Ishikawa (cell line): ENCODE measurements around the gene SLC17A9.

Experiments
- RAD21 ChIP-seq: IDR thresholded peaks from 2 replicates; pipeline ENCODE4 v1.6.1; 2012; ENCODE audit warnings: low read depth
- TF ChIP-seq, protein P1 (sequence below): IDR thresholded peaks from 2 replicates; pipeline ENCODE4 v1.6.1; 2012; ENCODE audit warnings: low read depth, mild to moderate bottlenecking

DNA sequence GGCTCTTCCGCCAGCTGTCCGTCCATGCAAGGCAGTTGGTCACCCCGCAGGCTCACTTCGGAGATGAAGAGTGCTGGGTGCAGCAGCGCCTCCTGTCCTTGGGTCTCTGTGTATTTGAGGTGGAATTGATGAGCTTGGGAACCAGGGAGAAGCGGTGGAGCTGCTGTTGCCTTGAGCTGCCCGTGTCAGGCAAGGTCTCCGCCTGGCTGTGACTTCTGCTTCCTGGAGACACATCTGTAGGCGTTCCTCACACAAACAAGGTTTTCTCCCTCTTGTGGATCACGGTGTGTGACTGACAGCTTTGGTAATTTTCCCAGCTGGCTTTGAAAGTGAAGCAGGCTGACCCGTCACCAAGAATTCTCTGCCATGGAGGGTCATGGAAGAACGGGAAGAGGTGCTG, 2.5 kb upstream of the SLC17A9 start:
- no peak for TF ChIP-seq RAD21
- TF ChIP-seq, protein P1, sequence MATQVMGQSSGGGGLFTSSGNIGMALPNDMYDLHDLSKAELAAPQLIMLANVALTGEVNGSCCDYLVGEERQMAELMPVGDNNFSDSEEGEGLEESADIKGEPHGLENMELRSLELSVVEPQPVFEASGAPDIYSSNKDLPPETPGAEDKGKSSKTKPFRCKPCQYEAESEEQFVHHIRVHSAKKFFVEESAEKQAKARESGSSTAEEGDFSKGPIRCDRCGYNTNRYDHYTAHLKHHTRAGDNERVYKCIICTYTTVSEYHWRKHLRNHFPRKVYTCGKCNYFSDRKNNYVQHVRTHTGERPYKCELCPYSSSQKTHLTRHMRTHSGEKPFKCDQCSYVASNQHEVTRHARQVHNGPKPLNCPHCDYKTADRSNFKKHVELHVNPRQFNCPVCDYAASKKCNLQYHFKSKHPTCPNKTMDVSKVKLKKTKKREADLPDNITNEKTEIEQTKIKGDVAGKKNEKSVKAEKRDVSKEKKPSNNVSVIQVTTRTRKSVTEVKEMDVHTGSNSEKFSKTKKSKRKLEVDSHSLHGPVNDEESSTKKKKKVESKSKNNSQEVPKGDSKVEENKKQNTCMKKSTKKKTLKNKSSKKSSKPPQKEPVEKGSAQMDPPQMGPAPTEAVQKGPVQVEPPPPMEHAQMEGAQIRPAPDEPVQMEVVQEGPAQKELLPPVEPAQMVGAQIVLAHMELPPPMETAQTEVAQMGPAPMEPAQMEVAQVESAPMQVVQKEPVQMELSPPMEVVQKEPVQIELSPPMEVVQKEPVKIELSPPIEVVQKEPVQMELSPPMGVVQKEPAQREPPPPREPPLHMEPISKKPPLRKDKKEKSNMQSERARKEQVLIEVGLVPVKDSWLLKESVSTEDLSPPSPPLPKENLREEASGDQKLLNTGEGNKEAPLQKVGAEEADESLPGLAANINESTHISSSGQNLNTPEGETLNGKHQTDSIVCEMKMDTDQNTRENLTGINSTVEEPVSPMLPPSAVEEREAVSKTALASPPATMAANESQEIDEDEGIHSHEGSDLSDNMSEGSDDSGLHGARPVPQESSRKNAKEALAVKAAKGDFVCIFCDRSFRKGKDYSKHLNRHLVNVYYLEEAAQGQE = no peak
